Measurements from ENCODE around the gene OPN5. TPM values are rescaled to one million over a fixed set of nuclear protein-coding genes. Genes with fewer than 3 reads are reported as not detected.
A peak's percentile ranks its signal among the peaks of the same experiment; 100 is the strongest.

OPN5 gene
- total RNA-seq, 3 donors from 2014 or later: not detected

DNA sequence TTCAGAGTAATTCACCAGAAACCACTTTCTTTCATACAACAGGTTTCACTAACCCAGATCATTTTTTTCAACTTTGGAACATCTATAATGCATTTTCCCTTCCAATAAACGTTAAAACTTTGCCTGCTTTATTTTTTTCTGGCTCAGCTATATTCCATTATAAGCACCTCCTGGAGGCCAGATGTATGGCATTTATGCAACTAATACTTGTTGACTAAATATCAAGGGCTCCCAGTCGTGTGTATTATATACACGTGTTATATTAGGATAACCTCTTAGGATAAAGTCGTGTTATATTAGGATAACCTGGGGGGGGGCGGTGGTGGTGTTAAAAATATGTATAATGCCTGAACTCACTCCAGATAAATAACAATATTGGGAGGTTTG is 6.7 kb downstream of the OPN5 start:
- Histone ChIP-seq H3K27me3 (no peaks in the 10 kb centered on the region), H3K4me1 (no peaks in the 10 kb centered on the region), H3K4me3 (peak overlapping the region in 1 of 3 donors; percentile 40), H3K27ac (no peak overlapping the region), H3K36me3 (no peaks in the 10 kb centered on the region), H3K9me3 (no peaks in the 10 kb centered on the region)
- TF ChIP-seq POLR2AphosphoS5 (IDR thresholded peaks at IDR 0.05): no peak
- TF ChIP-seq CTCF (IDR thresholded peaks at IDR 0.05): no peak
- TF ChIP-seq POLR2A (IDR thresholded peaks at IDR 0.05): no peak
- DNase-seq (ENCODE audit: low spot score in 2 of 2): no peak
- intact Hi-C loops (cut with DNase I; ENCODE audit: low total_unique reads): no loop called here

- TF ChIP-seq POLR2A (IDR thresholded peaks at IDR 0.05) (no peak), CTCF (IDR thresholded peaks at IDR 0.05) (no peak), POLR2AphosphoS5 (IDR thresholded peaks at IDR 0.05) (no peak)
- no peaks in the 10 kb centered on the region for H3K4me1 ChIP-seq
- no peak for DNase-seq (ENCODE audit: low spot score in 2 of 2)
- H3K27ac ChIP-seq: no peak overlapping the region
- H3K4me3 ChIP-seq: no peak overlapping the region
- H3K9me3 ChIP-seq: no peaks in the 10 kb centered on the region
- H3K27me3 ChIP-seq: no peaks in the 10 kb centered on the region
- H3K36me3 ChIP-seq: no peaks in the 10 kb centered on the region
- intact Hi-C loops (cut with DNase I; ENCODE audit: low total_unique reads): no loop called here
Observed at GRCh38 chr6:47789553-47789952, 7.7 kb downstream of the OPN5 start.

- intact Hi-C loops (cut with DNase I; ENCODE audit: low total_unique reads): no loop called here
- Histone ChIP-seq H3K4me1 (no peaks in the 10 kb centered on the region), H3K36me3 (no peaks in the 10 kb centered on the region), H3K27ac (no peak overlapping the region), H3K4me3 (no peak overlapping the region), H3K9me3 (no peaks in the 10 kb centered on the region), H3K27me3 (no peaks in the 10 kb centered on the region)
- no peak for TF ChIP-seq CTCF (IDR thresholded peaks at IDR 0.05)
- no peak for TF ChIP-seq POLR2AphosphoS5 (IDR thresholded peaks at IDR 0.05)
- TF ChIP-seq POLR2A (IDR thresholded peaks at IDR 0.05): no peak
- DNase-seq (ENCODE audit: low spot score in 2 of 2): no peak
Observed at GRCh38 chr6:47792216-47792733, 10.4 kb downstream of the OPN5 start.

DNA sequence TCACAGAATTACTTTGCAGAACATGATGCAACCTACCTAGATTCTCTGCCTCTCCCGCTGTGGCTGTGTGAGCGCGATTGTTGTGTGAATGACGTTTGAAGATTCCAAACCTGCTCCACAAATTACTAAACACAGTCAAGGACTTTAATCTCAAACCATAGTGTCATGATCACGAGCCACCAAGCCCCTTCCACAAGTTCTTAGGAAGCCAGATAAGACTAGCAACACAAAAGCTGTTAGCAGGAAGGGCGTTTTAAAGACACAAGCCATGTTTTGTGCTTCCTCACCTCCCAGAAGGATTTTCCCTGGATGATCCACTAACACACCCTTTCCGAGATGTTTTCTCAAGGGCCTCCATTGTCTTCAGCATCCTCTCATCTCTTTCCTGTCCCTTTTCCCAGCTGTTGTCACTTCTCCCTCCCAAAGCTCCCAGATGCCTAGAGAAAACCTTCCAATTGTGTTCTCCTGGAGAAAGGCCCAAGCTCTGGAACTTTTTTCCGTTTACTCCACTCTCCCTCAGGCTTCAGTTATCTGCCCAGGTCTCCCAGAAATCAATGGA is 12.8 kb downstream of the OPN5 start:
- TF ChIP-seq POLR2A (IDR thresholded peaks at IDR 0.05): no peak
- no peak for TF ChIP-seq CTCF (IDR thresholded peaks at IDR 0.05)
- TF ChIP-seq POLR2AphosphoS5 (IDR thresholded peaks at IDR 0.05): no peak
- Histone ChIP-seq H3K9me3 (no peaks in the 10 kb centered on the region), H3K27me3 (no peaks in the 10 kb centered on the region), H3K36me3 (no peaks in the 10 kb centered on the region), H3K4me3 (no peak overlapping the region), H3K27ac (no peak overlapping the region), H3K4me1 (no peaks in the 10 kb centered on the region)
- intact Hi-C loops (cut with DNase I; ENCODE audit: low total_unique reads): no loop called here
- DNase-seq (ENCODE audit: low spot score in 2 of 2): no peak

GRCh38 chr6:47801984-47802383 is 20.2 kb downstream of the OPN5 start:
- Histone ChIP-seq H3K27me3 (no peaks in the 10 kb centered on the region), H3K4me1 (no peaks in the 10 kb centered on the region), H3K4me3 (no peak overlapping the region), H3K27ac (no peak overlapping the region), H3K36me3 (no peaks in the 10 kb centered on the region), H3K9me3 (no peaks in the 10 kb centered on the region)
- TF ChIP-seq POLR2A (IDR thresholded peaks at IDR 0.05): no peak
- no peak for TF ChIP-seq CTCF (IDR thresholded peaks at IDR 0.05)
- intact Hi-C loops (cut with DNase I; ENCODE audit: low total_unique reads): no loop called here
- no peak for DNase-seq (ENCODE audit: low spot score in 2 of 2)

Data from breast epithelium (tissue), 4 donors.